ENCODE data around the gene ACOT2. TPM values are rescaled to one million over a fixed set of nuclear protein-coding genes. Genes with fewer than 3 reads are reported as not detected.
"Not testable (repeated sequence)": the region's sequence is repeated elsewhere in the genome, so short reads cannot be mapped to it uniquely, and the experiment has no call there.

The ACOT2 gene
- total RNA-seq, 1 donor from 2014 or later = 6.8 TPM

- no peak for DNase-seq (ENCODE audit: low read depth in 2 of 2)
Observed at GRCh38 chr14:73567951-73568885, 795 bp upstream of the ACOT2 start.

- not testable (repeated sequence) for DNase-seq (ENCODE audit: low read depth in 2 of 2)
Observed at GRCh38 chr14:73568886-73569184, 178 bp upstream of the ACOT2 start.

- peak in 1 of 2 donors; percentile 52 for DNase-seq (ENCODE audit: low read depth in 2 of 2)
Observed at GRCh38 chr14:73570913-73571312, 1.9 kb downstream of the ACOT2 start.

GRCh38 chr14:73573034-73573433 lies 4.0 kb downstream of the ACOT2 start:
- not testable (repeated sequence) for DNase-seq (ENCODE audit: low read depth in 2 of 2)

- not testable (repeated sequence) for DNase-seq (ENCODE audit: low read depth in 2 of 2)
Observed at GRCh38 chr14:73573740-73574139, 4.7 kb downstream of the ACOT2 start.

GRCh38 chr14:73574251-73574650 lies 5.2 kb downstream of the ACOT2 start:
- DNase-seq (ENCODE audit: low read depth in 2 of 2) = not testable (repeated sequence)

- no peak for DNase-seq (ENCODE audit: low read depth in 2 of 2)
Observed at GRCh38 chr14:73576391-73576790, 7.4 kb downstream of the ACOT2 start.

GRCh38 chr14:73577214-73577613 lies 8.2 kb downstream of the ACOT2 start:
- DNase-seq (ENCODE audit: low read depth in 2 of 2) = not testable (repeated sequence)

- DNase-seq (ENCODE audit: low read depth in 2 of 2) = not testable (repeated sequence)
Observed at GRCh38 chr14:73582102-73582979, 13.3 kb downstream of the ACOT2 start.

- no peak for DNase-seq (ENCODE audit: low read depth in 2 of 2)
Observed at GRCh38 chr14:73588695-73589094, 19.7 kb downstream of the ACOT2 start.

- DNase-seq (ENCODE audit: low read depth in 2 of 2) = no peak
Observed at GRCh38 chr14:73589116-73589515, 20.1 kb downstream of the ACOT2 start.

- DNase-seq (ENCODE audit: low read depth in 2 of 2) = not testable (repeated sequence)
Observed at GRCh38 chr14:73590673-73591004, 21.6 kb downstream of the ACOT2 start.

GRCh38 chr14:73591690-73592449 lies 22.9 kb downstream of the ACOT2 start, which contains the start of gene ACOT4:
Gene ACOT4, plus strand, starts transcription at chr14:73591873. Its CDS starts 87 bp downstream, at chr14:73591960.
- peak in 1 of 2 donors; percentile 18 for DNase-seq (ENCODE audit: low read depth in 2 of 2)

- no peak for DNase-seq (ENCODE audit: low read depth in 2 of 2)
Observed at GRCh38 chr14:73594491-73594890, 25.5 kb downstream of the ACOT2 start.

- no peak for DNase-seq (ENCODE audit: low read depth in 2 of 2)
Observed at GRCh38 chr14:73599499-73599898, 30.5 kb downstream of the ACOT2 start.

- DNase-seq (ENCODE audit: low read depth in 2 of 2) = no peak
Observed at GRCh38 chr14:73602994-73603393, 34.0 kb downstream of the ACOT2 start.

- no peak for DNase-seq (ENCODE audit: low read depth in 2 of 2)
Observed at GRCh38 chr14:73606271-73606670, 37.3 kb downstream of the ACOT2 start.

GRCh38 chr14:73607241-73607640 lies 38.2 kb downstream of the ACOT2 start:
- no peak for DNase-seq (ENCODE audit: low read depth in 2 of 2)

GRCh38 chr14:73610687-73611086 lies 41.7 kb downstream of the ACOT2 start:
- DNase-seq (ENCODE audit: low read depth in 2 of 2) = peak; percentile 31 to 79

- peak; percentile 36 to 75 for DNase-seq (ENCODE audit: low read depth in 2 of 2)
Observed at GRCh38 chr14:73612339-73613045, 43.5 kb downstream of the ACOT2 start, which contains the start of gene ACOT6. Gene ACOT6, plus strand, starts transcription at chr14:73612517. Its CDS starts 55 bp downstream, at chr14:73612572.

GRCh38 chr14:73613046-73613383 lies 44.0 kb downstream of the ACOT2 start:
- DNase-seq (ENCODE audit: low read depth in 2 of 2) = no peak

All from dermis microvascular lymphatic vessel endothelial cell (primary cell).